Tibial nerve (tissue), 3 donors: Measurements from ENCODE around the gene THEMIS2.

ENCODE experiments used
- POLR2A ChIP-seq, 2 donors: fragments of 450-650 bp; IDR thresholded peaks; one replicate each; pipeline ENCODE4 v1.6.1; 2017; ENCODE audit warnings: antibody characterized with exemption in 2 of 2, mild to moderate bottlenecking in 2 of 2, moderate library complexity in 2 of 2
- TF ChIP-seq, protein P1 (sequence below), 5 experiments: fragments of 200-600 bp in 3 of 5; fragments of 450-650 bp in 2 of 5; sonication (generic) in 3 of 5; IDR thresholded peaks; one replicate each; pipeline ENCODE4 v1.5.1; 2016 to 2019; ENCODE audit warnings: antibody characterized with exemption in 5 of 5, mild to moderate bottlenecking in 3 of 5, moderate library complexity in 2 of 5

GRCh38 chr1:27823784-27824183 is 48.6 kb upstream of the THEMIS2 start:
- TF ChIP-seq, protein P1, sequence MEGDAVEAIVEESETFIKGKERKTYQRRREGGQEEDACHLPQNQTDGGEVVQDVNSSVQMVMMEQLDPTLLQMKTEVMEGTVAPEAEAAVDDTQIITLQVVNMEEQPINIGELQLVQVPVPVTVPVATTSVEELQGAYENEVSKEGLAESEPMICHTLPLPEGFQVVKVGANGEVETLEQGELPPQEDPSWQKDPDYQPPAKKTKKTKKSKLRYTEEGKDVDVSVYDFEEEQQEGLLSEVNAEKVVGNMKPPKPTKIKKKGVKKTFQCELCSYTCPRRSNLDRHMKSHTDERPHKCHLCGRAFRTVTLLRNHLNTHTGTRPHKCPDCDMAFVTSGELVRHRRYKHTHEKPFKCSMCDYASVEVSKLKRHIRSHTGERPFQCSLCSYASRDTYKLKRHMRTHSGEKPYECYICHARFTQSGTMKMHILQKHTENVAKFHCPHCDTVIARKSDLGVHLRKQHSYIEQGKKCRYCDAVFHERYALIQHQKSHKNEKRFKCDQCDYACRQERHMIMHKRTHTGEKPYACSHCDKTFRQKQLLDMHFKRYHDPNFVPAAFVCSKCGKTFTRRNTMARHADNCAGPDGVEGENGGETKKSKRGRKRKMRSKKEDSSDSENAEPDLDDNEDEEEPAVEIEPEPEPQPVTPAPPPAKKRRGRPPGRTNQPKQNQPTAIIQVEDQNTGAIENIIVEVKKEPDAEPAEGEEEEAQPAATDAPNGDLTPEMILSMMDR (IDR thresholded peaks at IDR 0.05) = no peak
- TF ChIP-seq POLR2A (IDR thresholded peaks at IDR 0.05) = no peak
